Muscle layer of duodenum (tissue), 2 donors: ENCODE measurements around the gene MAP3K20.
"Not testable (repeated sequence)": the region's sequence is repeated elsewhere in the genome, so short reads cannot be mapped to it uniquely, and the experiment has no call there.

Experiments
- H3K27ac ChIP-seq: one replicate; pipeline ENCODE4 v1.7.0; 2013; ENCODE audit warnings: mild to moderate bottlenecking, low read length
- H3K27me3 ChIP-seq: one replicate; pipeline ENCODE4 v1.7.0; 2013; ENCODE audit warnings: low read depth, mild to moderate bottlenecking, control low read depth, low read length
- H3K36me3 ChIP-seq, 2 donors: one replicate each; pipeline ENCODE4 v1.7.0; 2013; ENCODE audit warnings: low read length in 2 of 2, control low read depth in 1 of 2, mild to moderate bottlenecking in 1 of 2; ENCODE audit not compliant: insufficient read depth in 2 of 2, control insufficient read depth in 1 of 2
- H3K4me1 ChIP-seq, 2 donors: one replicate each; pipeline ENCODE4 v1.7.0; 2013; ENCODE audit warnings: low read length in 2 of 2, mild to moderate bottlenecking in 2 of 2, control low read depth in 1 of 2, moderate library complexity in 1 of 2; ENCODE audit not compliant: insufficient read depth in 2 of 2, control insufficient read depth in 1 of 2
- H3K4me3 ChIP-seq, 2 donors: one replicate each; pipeline ENCODE4 v1.7.0; 2013; ENCODE audit warnings: low read length in 2 of 2, low read depth in 1 of 2, mild to moderate bottlenecking in 1 of 2
- H3K9me3 ChIP-seq, 2 donors: one replicate each; pipeline ENCODE4 v1.7.0; 2013; ENCODE audit warnings: low read length in 2 of 2, control low read depth in 1 of 2, mild to moderate bottlenecking in 1 of 2; ENCODE audit not compliant: control insufficient read depth in 1 of 2
- donor health status: healthy.

MAP3K20 gene

GRCh38 chr2:173240083-173240482 lies 164.4 kb downstream of the MAP3K20 start:
- no peaks in the 10 kb centered on the region for H3K27me3 ChIP-seq
- H3K4me1 ChIP-seq, result no peaks in the 10 kb centered on the region
- H3K36me3 ChIP-seq, result peaks cover 6 to 25% of the 10 kb centered on the region in 2 donors
- no peak overlapping the region for H3K4me3 ChIP-seq
- no peaks in the 10 kb centered on the region for H3K9me3 ChIP-seq
- no peak overlapping the region for H3K27ac ChIP-seq

- Histone ChIP-seq H3K27me3 (no peaks in the 10 kb centered on the region), H3K4me1 (no peaks in the 10 kb centered on the region), H3K9me3 (no peaks in the 10 kb centered on the region), H3K36me3 (peaks cover 6 to 25% of the 10 kb centered on the region in 2 donors), H3K4me3 (no peak overlapping the region), H3K27ac (no peak overlapping the region)
Observed at GRCh38 chr2:173241643-173242042, 166.0 kb downstream of the MAP3K20 start.

- H3K36me3 ChIP-seq, result no peaks in the 10 kb centered on the region
- no peak overlapping the region for H3K4me3 ChIP-seq
- no peak overlapping the region for H3K27ac ChIP-seq
- no peaks in the 10 kb centered on the region for H3K9me3 ChIP-seq
- no peaks in the 10 kb centered on the region for H3K27me3 ChIP-seq
- no peaks in the 10 kb centered on the region for H3K4me1 ChIP-seq
Observed at GRCh38 chr2:173247156-173247555, 171.5 kb downstream of the MAP3K20 start.

- Histone ChIP-seq H3K27me3 (no peaks in the 10 kb centered on the region), H3K4me1 (no peaks in the 10 kb centered on the region), H3K27ac (no peak overlapping the region), H3K9me3 (no peaks in the 10 kb centered on the region), H3K4me3 (no peak overlapping the region), H3K36me3 (no peaks in the 10 kb centered on the region)
Observed at GRCh38 chr2:173248381-173248780, 172.7 kb downstream of the MAP3K20 start.

GRCh38 chr2:173249661-173250641 lies 174.3 kb downstream of the MAP3K20 start:
- Histone ChIP-seq H3K9me3 (no peaks in the 10 kb centered on the region), H3K36me3 (no peaks in the 10 kb centered on the region), H3K4me1 (no peaks in the 10 kb centered on the region), H3K27me3 (no peaks in the 10 kb centered on the region), H3K4me3 (no peak overlapping the region), H3K27ac (no peak overlapping the region)

GRCh38 chr2:173251225-173251624 lies 175.6 kb downstream of the MAP3K20 start:
- Histone ChIP-seq H3K4me3 (no peak overlapping the region), H3K9me3 (no peaks in the 10 kb centered on the region), H3K27me3 (no peaks in the 10 kb centered on the region), H3K36me3 (no peaks in the 10 kb centered on the region), H3K4me1 (no peaks in the 10 kb centered on the region), H3K27ac (no peak overlapping the region)

- Histone ChIP-seq H3K36me3 (no peaks in the 10 kb centered on the region), H3K9me3 (no peaks in the 10 kb centered on the region), H3K4me3 (no peak overlapping the region), H3K27ac (no peak overlapping the region), H3K27me3 (no peaks in the 10 kb centered on the region), H3K4me1 (no peaks in the 10 kb centered on the region)
Observed at GRCh38 chr2:173252581-173252980, 176.9 kb downstream of the MAP3K20 start.

GRCh38 chr2:173254659-173255058 lies 179.0 kb downstream of the MAP3K20 start:
- Histone ChIP-seq H3K27me3 (no peaks in the 10 kb centered on the region), H3K4me3 (no peak overlapping the region), H3K9me3 (no peaks in the 10 kb centered on the region)

GRCh38 chr2:173258701-173259100 lies 183.1 kb downstream of the MAP3K20 start:
- Histone ChIP-seq H3K36me3 (peaks cover 10 to 26% of the 10 kb centered on the region in 2 donors), H3K27ac (no peak overlapping the region), H3K4me1 (no peaks in the 10 kb centered on the region), H3K27me3 (no peaks in the 10 kb centered on the region), H3K4me3 (no peak overlapping the region), H3K9me3 (no peaks in the 10 kb centered on the region)

More at GRCh38 chr2:173254659-173255058, 179.0 kb downstream of the MAP3K20 start:
- no peaks in the 10 kb centered on the region for H3K4me1 ChIP-seq
- peaks cover 8 to 10% of the 10 kb centered on the region in 2 donors for H3K36me3 ChIP-seq
- no peak overlapping the region for H3K27ac ChIP-seq

- H3K4me1 ChIP-seq, H3K9me3 ChIP-seq, H3K4me3 ChIP-seq, H3K27ac ChIP-seq, H3K27me3 ChIP-seq: not testable (repeated sequence)
- peaks cover 14 to 50% of the 10 kb centered on the region in 2 donors for H3K36me3 ChIP-seq
Observed at GRCh38 chr2:173262356-173262755, 186.7 kb downstream of the MAP3K20 start.

GRCh38 chr2:173264151-173264550 lies 188.5 kb downstream of the MAP3K20 start:
- Histone ChIP-seq H3K27ac (no peak overlapping the region), H3K4me3 (peak overlapping the region in 1 of 2 donors; percentile 45), H3K9me3 (no peaks in the 10 kb centered on the region), H3K36me3 (peaks cover 11 to 49% of the 10 kb centered on the region in 2 donors), H3K4me1 (no peaks in the 10 kb centered on the region), H3K27me3 (no peaks in the 10 kb centered on the region)
